ENCODE measurements around the gene ATP6AP2. TPM values are rescaled to one million over a fixed set of nuclear protein-coding genes. Genes with fewer than 3 reads are reported as not detected.

ATP6AP2 gene
- total RNA-seq, 1 experiment from 2014 or later: 67.5 TPM

DNA sequence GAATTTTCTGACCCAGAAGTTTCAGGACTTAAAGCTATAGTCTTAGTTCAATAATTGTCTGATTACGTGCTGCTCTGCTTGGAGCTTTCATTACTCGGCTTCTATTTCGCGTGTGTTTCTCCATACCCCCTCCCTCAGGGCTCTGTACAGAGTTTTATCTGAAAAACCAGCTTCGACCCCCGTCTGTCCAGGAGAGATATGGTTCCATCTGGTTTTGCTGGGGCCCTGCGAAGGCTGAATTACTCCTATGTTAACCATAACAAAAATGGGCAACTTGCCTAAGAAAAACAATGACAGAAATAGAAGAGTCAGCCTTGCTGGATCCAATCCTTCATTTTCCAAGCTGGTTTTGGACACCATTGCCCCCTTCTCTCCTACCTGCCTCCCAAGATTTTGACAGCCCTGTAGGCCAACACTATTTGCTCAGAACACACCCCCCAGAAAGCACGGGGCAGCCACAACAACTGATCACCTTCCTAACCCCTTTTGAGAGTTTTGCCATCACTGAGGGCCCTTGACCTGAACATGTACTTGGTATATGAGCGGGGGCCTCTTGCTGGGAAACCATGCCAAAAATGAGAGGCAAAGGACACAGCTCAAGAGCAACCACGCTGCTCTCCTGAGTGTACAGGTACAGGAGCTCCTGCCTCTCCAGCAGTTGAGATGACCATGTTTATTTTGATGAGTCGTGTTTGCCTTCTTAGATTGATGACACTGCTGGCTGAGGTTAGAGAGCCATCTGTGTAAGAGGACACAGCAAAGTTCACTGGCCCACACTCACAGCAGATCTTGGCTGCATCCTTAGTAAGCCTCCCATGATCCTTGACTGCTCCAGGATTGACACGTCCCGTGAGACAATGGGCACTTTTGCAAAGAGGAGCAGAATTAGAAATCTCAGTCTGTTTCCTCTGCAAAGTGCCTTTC, 36.2 kb upstream of the ATP6AP2 start:
- Mint-ChIP-seq H3K36me3 (ENCODE audit: insufficient read depth in 1 of 3, low read depth in 3 of 3) (peaks cover 0 to 8% (median 2%) of the 10 kb centered on the region in 3 experiments; a peak in 3 of 7 replicates), H3K27ac (peak overlapping the region in 1 of 3 experiments; percentile 74; a peak in 1 of 7 replicates), H3K9me3 (peaks cover 56% of the 10 kb centered on the region in 2 experiments), H3K27me3 (ENCODE audit: low read depth) (peaks cover 5% of the 10 kb centered on the region), H3K4me3 (no peak overlapping the region), H3K4me1 (peaks cover 13 to 18% of the 10 kb centered on the region in 2 experiments)
- WGBS (ENCODE audit: extremely low coverage, insufficient read length, low lambda C conversion rate): no CpG with 5 or more reads among the region's 13 CpGs
- Histone ChIP-seq H3K27me3 (ENCODE audit: insufficient read depth, low read length) (no peaks in the 10 kb centered on the region), H3K4ac (ENCODE audit: low read depth, low read length) (no peak overlapping the region), H2AFZ (ENCODE audit: low read length) (no peak overlapping the region), H4K91ac (ENCODE audit: insufficient read length, low read depth, low read length) (no peak overlapping the region), H3K9ac (ENCODE audit: extremely low read depth, insufficient read length, low read length) (no peak overlapping the region), H2BK20ac (ENCODE audit: low read depth, low read length, poor library complexity, severe bottlenecking) (no peak overlapping the region), H3K14ac (ENCODE audit: insufficient read depth, low read length) (no peak overlapping the region), H3K23me2 (ENCODE audit: insufficient read length, low read depth, low read length, poor library complexity, severe bottlenecking) (no peaks in the 10 kb centered on the region), H2BK120ac (ENCODE audit: low read depth, low read length, poor library complexity, severe bottlenecking) (no peak overlapping the region), H3K27ac (ENCODE audit: insufficient read length, low read depth, low read length) (no peak overlapping the region), H3K56ac (ENCODE audit: insufficient read length, low read depth, low read length) (no peak overlapping the region), H2BK15ac (ENCODE audit: low read depth, low read length) (no peak overlapping the region; the same call in 1 of the 2 replicates), H3K4me1 (ENCODE audit: insufficient read depth, low read length) (peaks cover 2% of the 10 kb centered on the region; the same call in 1 of the 2 replicates), H3K79me2 (ENCODE audit: insufficient read depth, low read length) (no peaks in the 10 kb centered on the region), H2AK5ac (ENCODE audit: insufficient read length, low read length) (no peak overlapping the region), H3K18ac (ENCODE audit: insufficient read length, low read depth, low read length) (no peak overlapping the region), H4K20me1 (ENCODE audit: control insufficient read depth, insufficient read depth, insufficient read length) (no peaks in the 10 kb centered on the region), H2BK12ac (ENCODE audit: insufficient read length, low read depth, low read length) (no peak overlapping the region), H4K5ac (ENCODE audit: insufficient read length, low read depth, low read length) (no peak overlapping the region), H3K4me2 (ENCODE audit: insufficient read depth, insufficient read length, low read length) (no peak overlapping the region), H3T11ph (ENCODE audit: low read length) (no peak overlapping the region), H4K8ac (replicated peaks; ENCODE audit: insufficient read length, low read depth, low read length) (no peak overlapping the region), H2BK5ac (ENCODE audit: insufficient read length, low read length) (no peak overlapping the region), H3K23ac (ENCODE audit: insufficient read length, low read depth, low read length) (no peak overlapping the region), H3K9me3 (ENCODE audit: control insufficient read depth, low read depth, low read length) (no peaks in the 10 kb centered on the region), H3K79me1 (ENCODE audit: insufficient read depth, low read depth, low read length, poor library complexity, severe bottlenecking) (no peaks in the 10 kb centered on the region)
- TF ChIP-seq, protein P1, sequence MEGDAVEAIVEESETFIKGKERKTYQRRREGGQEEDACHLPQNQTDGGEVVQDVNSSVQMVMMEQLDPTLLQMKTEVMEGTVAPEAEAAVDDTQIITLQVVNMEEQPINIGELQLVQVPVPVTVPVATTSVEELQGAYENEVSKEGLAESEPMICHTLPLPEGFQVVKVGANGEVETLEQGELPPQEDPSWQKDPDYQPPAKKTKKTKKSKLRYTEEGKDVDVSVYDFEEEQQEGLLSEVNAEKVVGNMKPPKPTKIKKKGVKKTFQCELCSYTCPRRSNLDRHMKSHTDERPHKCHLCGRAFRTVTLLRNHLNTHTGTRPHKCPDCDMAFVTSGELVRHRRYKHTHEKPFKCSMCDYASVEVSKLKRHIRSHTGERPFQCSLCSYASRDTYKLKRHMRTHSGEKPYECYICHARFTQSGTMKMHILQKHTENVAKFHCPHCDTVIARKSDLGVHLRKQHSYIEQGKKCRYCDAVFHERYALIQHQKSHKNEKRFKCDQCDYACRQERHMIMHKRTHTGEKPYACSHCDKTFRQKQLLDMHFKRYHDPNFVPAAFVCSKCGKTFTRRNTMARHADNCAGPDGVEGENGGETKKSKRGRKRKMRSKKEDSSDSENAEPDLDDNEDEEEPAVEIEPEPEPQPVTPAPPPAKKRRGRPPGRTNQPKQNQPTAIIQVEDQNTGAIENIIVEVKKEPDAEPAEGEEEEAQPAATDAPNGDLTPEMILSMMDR (conservative IDR thresholded peaks at IDR 0.05): no peak
- no peak for DNase-seq
